ENCODE measurements around the gene SNAPC4.

DNA sequence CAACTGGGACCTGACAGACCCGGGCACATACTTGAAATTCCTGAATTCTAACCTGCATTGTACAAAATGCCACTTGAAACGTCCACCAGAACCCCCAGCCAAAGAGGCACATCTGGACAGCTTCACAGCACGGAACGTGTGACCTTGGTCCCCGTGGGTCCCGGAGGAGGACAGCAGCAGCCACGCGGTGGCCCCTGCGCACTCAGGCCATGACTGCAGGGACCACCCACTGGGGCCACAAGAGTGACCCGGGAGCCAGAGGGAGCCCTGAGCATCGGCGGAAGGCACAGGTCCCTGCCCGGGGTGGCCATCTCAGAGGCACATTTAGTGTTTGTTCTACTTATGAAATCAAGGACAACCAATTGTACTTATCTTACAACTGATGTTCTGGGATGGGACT lies 2.1 kb upstream of the SNAPC4 start:
- no peak for TF ChIP-seq CTCF (IDR thresholded peaks at IDR 0.05 in 8 of 11, conservative IDR thresholded peaks at IDR 0.05 in 3 of 11)
- TF ChIP-seq POLR2A (IDR thresholded peaks at IDR 0.05), result no peak
